ENCODE measurements around the gene LEFTY1.

LEFTY1 gene

GRCh38 chr1:225853441-225853840, 35.5 kb downstream of the LEFTY1 start:
- TF ChIP-seq POLR2AphosphoS5 (IDR thresholded peaks at IDR 0.05; ENCODE audit: low read depth) (no peak), CTCF (IDR thresholded peaks at IDR 0.05; ENCODE audit: insufficient read depth, low read length) (no peak), REST (IDR thresholded peaks at IDR 0.05; ENCODE audit: insufficient replicate concordance, low read depth) (no peak), SPI1 (IDR thresholded peaks at IDR 0.05; ENCODE audit: borderline replicate concordance, low read depth) (no peak), GABPA (IDR thresholded peaks at IDR 0.05; ENCODE audit: low read depth) (no peak)
- no peak for DNase-seq (ENCODE audit: low read depth in 1 of 2, low spot score in 1 of 2)
- H3K27me3 ChIP-seq (ENCODE audit: insufficient read depth, poor library complexity, severe bottlenecking) = no peaks in the 10 kb centered on the region
- no peak overlapping the region for H3K27ac ChIP-seq (replicated peaks)
- no peak overlapping the region for H3K4me3 ChIP-seq (replicated peaks; ENCODE audit: insufficient read depth, low read length)

- no peak overlapping the region for H3K27ac ChIP-seq (replicated peaks)
- DNase-seq (ENCODE audit: low read depth in 1 of 2, low spot score in 1 of 2) = peak in 1 of 2 experiments; percentile 25
- TF ChIP-seq SPI1 (IDR thresholded peaks at IDR 0.05; ENCODE audit: borderline replicate concordance, low read depth) = no peak
- TF ChIP-seq GABPA (IDR thresholded peaks at IDR 0.05; ENCODE audit: low read depth) = no peak
- no peak for TF ChIP-seq CTCF (IDR thresholded peaks at IDR 0.05; ENCODE audit: insufficient read depth, low read length)
- TF ChIP-seq REST (IDR thresholded peaks at IDR 0.05; ENCODE audit: insufficient replicate concordance, low read depth) = no peak
- no peak for TF ChIP-seq POLR2AphosphoS5 (IDR thresholded peaks at IDR 0.05; ENCODE audit: low read depth)
- no peak overlapping the region for H3K4me3 ChIP-seq (replicated peaks; ENCODE audit: insufficient read depth, low read length)
- no peaks in the 10 kb centered on the region for H3K27me3 ChIP-seq (ENCODE audit: insufficient read depth, poor library complexity, severe bottlenecking)
Measured at GRCh38 chr1:225852413-225853124, 36.4 kb downstream of the LEFTY1 start.

GRCh38 chr1:225851805-225852204, 37.1 kb downstream of the LEFTY1 start:
- DNase-seq (ENCODE audit: low read depth in 1 of 2, low spot score in 1 of 2) = peak; percentile 63 to 70
- no peak for TF ChIP-seq REST (IDR thresholded peaks at IDR 0.05; ENCODE audit: insufficient replicate concordance, low read depth)
- TF ChIP-seq SPI1 (IDR thresholded peaks at IDR 0.05; ENCODE audit: borderline replicate concordance, low read depth) = peak; percentile 94
- TF ChIP-seq CTCF (IDR thresholded peaks at IDR 0.05; ENCODE audit: insufficient read depth, low read length) = no peak
- no peak overlapping the region for H3K27ac ChIP-seq (replicated peaks)
- H3K27me3 ChIP-seq (ENCODE audit: insufficient read depth, poor library complexity, severe bottlenecking) = no peaks in the 10 kb centered on the region
- no peak overlapping the region for H3K4me3 ChIP-seq (replicated peaks; ENCODE audit: insufficient read depth, low read length)
